Adrenal gland (tissue), 12 donors: ENCODE measurements around the gene STOM. TPM values are rescaled to one million over a fixed set of nuclear protein-coding genes. Genes with fewer than 3 reads are reported as not detected.

Source experiments
- DNase-seq, 7 donors: peaks; one replicate each; pipeline ENCODE4 v3.0.0-alpha.2; 2019 to 2020
- H3K27ac ChIP-seq, 5 donors: fragments of 200-600 bp; sonication (generic) in 4 of 5; 1 replicate in 3 of 5; 2 replicates in 2 of 5; pipeline versions ENCODE4 v1.5.1 to v1.8.0; 2016 to 2020; ENCODE audit warnings: mild to moderate bottlenecking in 1 of 5
- H3K27me3 ChIP-seq: fragments of 200-600 bp; 2 replicates; pipeline ENCODE4 v1.8.0; 2021
- H3K36me3 ChIP-seq, 2 donors: fragments of 200-600 bp; replicated peaks in 1 of 2; 1 replicate in 1 of 2; 2 replicates in 1 of 2; pipeline versions ENCODE4 v1.5.1 to v1.8.0; 2018 to 2022
- H3K4me1 ChIP-seq, 2 donors: fragments of 200-600 bp; replicated peaks in 1 of 2; 1 replicate in 1 of 2; 2 replicates in 1 of 2; pipeline versions ENCODE4 v1.5.1 to v1.8.0; 2018 to 2021
- H3K4me3 ChIP-seq, 4 donors: fragments of 200-600 bp; sonication (generic) in 3 of 4; one replicate each; pipeline ENCODE4 v1.5.1; 2016 to 2018
- H3K9me3 ChIP-seq, 3 donors: fragments of 200-600 bp; sonication (generic) in 1 of 3; replicated peaks in 1 of 3; 1 replicate in 2 of 3; 2 replicates in 1 of 3; pipeline versions ENCODE4 v1.5.1 to v1.8.0; 2016 to 2021
- POLR2A ChIP-seq, 2 donors: fragments of 450-650 bp; IDR thresholded peaks; one replicate each; pipeline ENCODE4 v1.6.1; 2017; ENCODE audit warnings: antibody characterized with exemption in 2 of 2, mild to moderate bottlenecking in 2 of 2, moderate library complexity in 1 of 2
- WGBS, 4 donors: extraction: QIAGEN DNeasy Blood & Tissue Kit in 2 of 4; methylation state at CpG; one replicate each; pipeline versions ENCODE4 v1.1.5 to v1.1.7; 2013 to 2017; 5-methylcytosine and 5-hydroxymethylcytosine counted together
- intact Hi-C, 2 donors: fragments of 100-400 bp; cut with DNase I; formaldehyde crosslinking; loops; one replicate each; pipeline versions ENCODE4 v1.14.1 to v1.15.0; 2022 to 2023
- polyA plus RNA-seq, 3 donors: library from polyadenylated mRNA; stranded (reverse); fragments of 200-250 nt in 2 of 3; fragments of 350-450 nt in 1 of 3; fragmentation: Illumina TruSeq in 1 of 3; extraction: RNeasy Lipid Tissue Mini Kit (QIAGEN cat#74804) in 1 of 3; gene quantifications; one replicate each; pipeline ENCODE4 v1.2.3, GENCODE V29; 2013 to 2014
- total RNA-seq, 9 donors: library from RNA; depleted of rRNA in 4 of 9; stranded (reverse); fragments of >200 nt in 4 of 9; fragments of 120-200 nt in 1 of 9; fragmentation: NEBNext Ultra II Directional in 1 of 9; extraction: Animal tissue kit (Norgen Biotek cat#: 25700) in 1 of 9; gene quantifications; one replicate each; pipeline versions ENCODE4 v1.1.0 to v1.2.4, GENCODE V29; 2013 to 2023
- TF ChIP-seq, protein P1 (sequence below), 6 experiments: fragments of 450-650 bp in 4 of 6; fragments of 200-600 bp in 2 of 6; sonication (generic) in 1 of 6; IDR thresholded peaks; 1 replicate in 5 of 6; 2 replicates in 1 of 6; pipeline versions ENCODE4 v1.5.1 to v1.8.0; 2016 to 2021; ENCODE audit warnings: antibody characterized with exemption in 6 of 6, mild to moderate bottlenecking in 2 of 6, moderate library complexity in 1 of 6
- donor health status: healthy with polysubstance abuse.
- donor health status: Bipolar disorder and iron deficiency.
- donor health status: DM: yes; HTN: yes; CAD: no.
- donor health status: DM: no; HTN: no; CAD: no.
- donor health status: DM: no; HTN: no; CAD: no.
- donor health status: DM: yes; HTN: yes; CAD: no.

STOM gene
- total and polyA plus RNA-seq, 12 donors, result 104 to 427 (median 211) TPM

GRCh38 chr9:121303456-121304451 lies 66.3 kb downstream of the STOM start:
- 78 to 92% (median 90%) methylated on average over 3 of the region's 3 CpGs for WGBS, 4 donors
- no peak for TF ChIP-seq POLR2A (IDR thresholded peaks at IDR 0.05)
- TF ChIP-seq, protein P1, sequence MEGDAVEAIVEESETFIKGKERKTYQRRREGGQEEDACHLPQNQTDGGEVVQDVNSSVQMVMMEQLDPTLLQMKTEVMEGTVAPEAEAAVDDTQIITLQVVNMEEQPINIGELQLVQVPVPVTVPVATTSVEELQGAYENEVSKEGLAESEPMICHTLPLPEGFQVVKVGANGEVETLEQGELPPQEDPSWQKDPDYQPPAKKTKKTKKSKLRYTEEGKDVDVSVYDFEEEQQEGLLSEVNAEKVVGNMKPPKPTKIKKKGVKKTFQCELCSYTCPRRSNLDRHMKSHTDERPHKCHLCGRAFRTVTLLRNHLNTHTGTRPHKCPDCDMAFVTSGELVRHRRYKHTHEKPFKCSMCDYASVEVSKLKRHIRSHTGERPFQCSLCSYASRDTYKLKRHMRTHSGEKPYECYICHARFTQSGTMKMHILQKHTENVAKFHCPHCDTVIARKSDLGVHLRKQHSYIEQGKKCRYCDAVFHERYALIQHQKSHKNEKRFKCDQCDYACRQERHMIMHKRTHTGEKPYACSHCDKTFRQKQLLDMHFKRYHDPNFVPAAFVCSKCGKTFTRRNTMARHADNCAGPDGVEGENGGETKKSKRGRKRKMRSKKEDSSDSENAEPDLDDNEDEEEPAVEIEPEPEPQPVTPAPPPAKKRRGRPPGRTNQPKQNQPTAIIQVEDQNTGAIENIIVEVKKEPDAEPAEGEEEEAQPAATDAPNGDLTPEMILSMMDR (IDR thresholded peaks at IDR 0.05), result no peak
- peak overlapping the region in 1 of 5 donors; percentile 25 for H3K27ac ChIP-seq
- H3K4me3 ChIP-seq, result no peak overlapping the region
- H3K27me3 ChIP-seq, result no peaks in the 10 kb centered on the region
- H3K4me1 ChIP-seq, result peaks cover 16 to 36% of the 10 kb centered on the region in 2 donors
- intact Hi-C loops, result no loop called here
- H3K36me3 ChIP-seq, result peaks cover 0 to 48% of the 10 kb centered on the region in 2 donors
- no peaks in the 10 kb centered on the region for H3K9me3 ChIP-seq
- DNase-seq, result no peak

DNA sequence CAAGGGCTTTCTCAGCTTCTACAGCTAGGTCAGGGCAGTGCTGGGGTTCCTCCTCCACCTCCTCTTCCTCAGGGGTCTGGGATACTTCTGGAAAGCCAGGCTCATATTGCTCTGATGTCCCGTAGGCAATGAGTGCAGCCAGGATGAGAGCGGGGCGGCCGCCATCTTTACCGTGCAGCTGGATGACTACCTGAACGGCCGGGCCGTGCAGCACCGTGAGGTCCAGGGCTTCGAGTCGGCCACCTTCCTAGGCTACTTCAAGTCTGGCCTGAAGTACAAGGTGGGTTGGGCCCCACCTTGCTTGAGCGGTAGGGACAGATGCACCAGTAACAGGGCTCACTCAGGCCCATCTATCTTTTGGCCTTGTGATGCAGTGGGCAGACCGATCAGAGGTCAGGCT lies 67.3 kb downstream of the STOM start:
- Histone ChIP-seq H3K4me1 (peaks cover 16 to 46% of the 10 kb centered on the region in 2 donors), H3K4me3 (no peak overlapping the region), H3K27me3 (no peaks in the 10 kb centered on the region), H3K9me3 (no peaks in the 10 kb centered on the region), H3K36me3 (peaks cover 0 to 44% of the 10 kb centered on the region in 2 donors), H3K27ac (no peak overlapping the region)
- peak in 1 of 7 donors; percentile 10 for DNase-seq
- no peak for TF ChIP-seq POLR2A (IDR thresholded peaks at IDR 0.05)
- TF ChIP-seq, protein P1 (IDR thresholded peaks at IDR 0.05), result no peak
- 90 to 100% (median 95%) methylated on average over 5 to 13 of the region's 13 CpGs for WGBS, 4 donors
- intact Hi-C loops, result no loop called here

DNA sequence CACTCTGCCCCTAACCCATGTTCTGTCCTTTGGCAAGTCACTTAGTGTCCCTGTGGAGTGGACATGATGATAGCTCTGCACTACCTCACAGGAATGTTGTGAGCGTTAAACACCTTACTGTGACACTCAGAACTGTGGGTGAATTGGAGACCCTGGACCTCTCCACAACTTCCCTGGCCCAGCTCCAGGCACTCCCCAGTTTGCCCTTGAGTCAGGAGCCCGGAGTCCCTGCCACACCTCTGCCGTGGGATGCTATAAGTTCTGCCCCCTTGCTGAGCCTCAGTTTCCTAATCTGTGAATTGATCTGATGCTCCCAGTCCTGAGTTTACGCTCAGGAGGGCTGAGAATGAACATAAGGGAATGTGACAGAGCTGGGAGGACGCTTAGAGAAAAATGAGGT lies 67.7 kb downstream of the STOM start:
- 72 to 87% (median 78%) methylated on average over 4 to 5 of the region's 5 CpGs for WGBS, 4 donors
- peak in 1 of 7 donors; percentile 11 for DNase-seq
- H3K4me1 ChIP-seq, result peaks cover 16 to 49% of the 10 kb centered on the region in 2 donors
- H3K36me3 ChIP-seq, result peaks cover 0 to 41% of the 10 kb centered on the region in 2 donors
- H3K4me3 ChIP-seq, result no peak overlapping the region
- no peaks in the 10 kb centered on the region for H3K9me3 ChIP-seq
- intact Hi-C loops, result no loop called here
- TF ChIP-seq POLR2A (IDR thresholded peaks at IDR 0.05), result no peak
- TF ChIP-seq, protein P1 (IDR thresholded peaks at IDR 0.05), result no peak
- no peaks in the 10 kb centered on the region for H3K27me3 ChIP-seq
- peak overlapping the region in 1 of 5 donors; percentile 51 for H3K27ac ChIP-seq

- H3K27ac ChIP-seq, result peak overlapping the region in 2 of 5 donors; percentile 32 to 51
- intact Hi-C loops, result no loop called here
- peaks cover 0 to 37% of the 10 kb centered on the region in 2 donors for H3K36me3 ChIP-seq
- H3K9me3 ChIP-seq, result no peaks in the 10 kb centered on the region
- H3K4me1 ChIP-seq, result peaks cover 16 to 54% of the 10 kb centered on the region in 2 donors
- no peaks in the 10 kb centered on the region for H3K27me3 ChIP-seq
- peak in 1 of 7 donors; percentile 15 for DNase-seq
- WGBS, 4 donors, result 83 to 88% (median 85%) methylated on average over 5 to 11 of the region's 11 CpGs
- H3K4me3 ChIP-seq, result no peak overlapping the region
- TF ChIP-seq POLR2A (IDR thresholded peaks at IDR 0.05), result peak in 1 of 2 donors; percentile 7
- TF ChIP-seq, protein P1 (IDR thresholded peaks at IDR 0.05), result no peak
Observed at GRCh38 chr9:121301881-121302286, 68.2 kb downstream of the STOM start.
